Transverse colon (tissue), 4 donors: ENCODE measurements around the gene ARHGAP42.

Experiments used
- CTCF ChIP-seq, 5 experiments: fragments of 200-600 bp in 3 of 5; fragments of 450-650 bp in 2 of 5; sonication (generic) in 3 of 5; IDR thresholded peaks; 1 replicate in 2 of 5; 2 replicates in 3 of 5; pipeline ENCODE4 v1.5.1; 2016 to 2017; ENCODE audit warnings: antibody characterized with exemption in 5 of 5, inconsistent platforms in 3 of 5, mild to moderate bottlenecking in 2 of 5, moderate library complexity in 1 of 5
- EP300 ChIP-seq: sonication (generic); formaldehyde crosslinking; IDR thresholded peaks from one replicate; pipeline ENCODE4 v1.6.1; 2017; ENCODE audit warnings: antibody characterized with exemption, low read depth
- POLR2A ChIP-seq: fragments of 450-650 bp; IDR thresholded peaks from one replicate; pipeline ENCODE4 v1.6.1; 2016; ENCODE audit warnings: antibody characterized with exemption, mild to moderate bottlenecking, moderate library complexity
- POLR2AphosphoS5 ChIP-seq, 3 donors: sonication (generic); formaldehyde crosslinking; IDR thresholded peaks; one replicate each; pipeline ENCODE4 v1.6.1; 2016; ENCODE audit warnings: antibody characterized with exemption in 3 of 3

- TF ChIP-seq CTCF (IDR thresholded peaks at IDR 0.05), result no peak
- no peak for TF ChIP-seq POLR2A
- no peak for TF ChIP-seq POLR2AphosphoS5 (IDR thresholded peaks at IDR 0.05)
- TF ChIP-seq EP300, result no peak
Measured at GRCh38 chr11:100757646-100758045, 70.6 kb downstream of the ARHGAP42 start.
